ENCODE data around the gene UGT1A6. TPM values are rescaled to one million over a fixed set of nuclear protein-coding genes. Genes with fewer than 3 reads are reported as not detected.
"Not testable (repeated sequence)": the region's sequence is repeated elsewhere in the genome, so short reads cannot be mapped to it uniquely, and the experiment has no call there.

The UGT1A6 gene
- total RNA-seq, 1 donor from 2014 or later, result not detected

DNA sequence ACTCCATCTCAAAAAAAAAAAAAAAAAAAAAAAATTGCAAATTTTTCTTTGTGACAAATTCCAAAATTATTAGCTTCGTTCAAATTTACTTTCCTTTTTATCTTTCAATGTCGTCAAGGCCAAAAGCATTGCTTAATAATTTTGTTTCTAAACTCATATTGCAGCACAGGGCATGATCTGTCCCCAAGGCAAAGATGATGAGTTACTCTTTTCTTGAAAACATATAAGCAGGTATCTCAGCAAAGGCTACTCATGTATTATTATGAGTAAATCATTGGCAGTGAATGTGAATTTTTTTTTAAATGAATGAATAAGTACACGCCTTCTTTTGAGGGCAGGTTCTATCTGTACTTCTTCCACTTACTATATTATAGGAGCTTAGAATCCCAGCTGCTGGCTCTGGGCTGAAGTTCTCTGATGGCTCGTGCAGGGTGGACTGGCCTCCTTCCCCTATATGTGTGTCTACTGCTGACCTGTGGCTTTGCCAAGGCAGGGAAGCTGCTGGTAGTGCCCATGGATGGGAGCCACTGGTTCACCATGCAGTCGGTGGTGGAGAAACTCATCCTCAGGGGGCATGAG is 11.1 kb upstream of the UGT1A6 start, which contains the start of gene UGT1A7:
Gene UGT1A7 (plus strand): TSS at position 381 of the 579 bp plus-strand sequence. CDS start 37 bp downstream, at position 418.
- ATAC-seq (no peak), DNase-seq (ENCODE audit: missing footprints) (no peak)
- intact Hi-C loops (cut with DNase I), result no loop called here

DNA sequence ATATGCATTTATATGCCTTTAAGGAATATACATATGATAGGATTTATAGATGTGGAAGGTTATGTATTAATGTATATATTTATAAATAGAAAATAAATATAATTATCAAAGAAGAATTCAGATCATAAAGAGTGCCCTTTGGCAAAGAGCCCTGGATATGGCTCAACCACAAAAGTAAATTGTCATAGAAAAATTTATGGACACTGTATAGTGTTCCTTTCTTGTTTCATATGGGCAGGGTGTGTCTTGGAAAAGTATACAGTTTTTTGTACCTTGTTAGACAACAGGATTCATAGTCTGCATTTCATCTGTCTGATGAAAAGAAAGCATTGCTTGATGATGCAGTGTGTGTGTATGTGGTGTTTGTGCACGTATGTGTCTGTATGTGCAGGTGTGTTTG is 8.1 kb upstream of the UGT1A6 start:
- no peak for DNase-seq (ENCODE audit: missing footprints)
- intact Hi-C loops (cut with DNase I), result no loop called here
- ATAC-seq, result no peak

- DNase-seq (ENCODE audit: missing footprints) (no peak), ATAC-seq (no peak)
- intact Hi-C loops (cut with DNase I), result no loop called here
Measured at GRCh38 chr2:233686928-233687327, 5.8 kb upstream of the UGT1A6 start.

DNA sequence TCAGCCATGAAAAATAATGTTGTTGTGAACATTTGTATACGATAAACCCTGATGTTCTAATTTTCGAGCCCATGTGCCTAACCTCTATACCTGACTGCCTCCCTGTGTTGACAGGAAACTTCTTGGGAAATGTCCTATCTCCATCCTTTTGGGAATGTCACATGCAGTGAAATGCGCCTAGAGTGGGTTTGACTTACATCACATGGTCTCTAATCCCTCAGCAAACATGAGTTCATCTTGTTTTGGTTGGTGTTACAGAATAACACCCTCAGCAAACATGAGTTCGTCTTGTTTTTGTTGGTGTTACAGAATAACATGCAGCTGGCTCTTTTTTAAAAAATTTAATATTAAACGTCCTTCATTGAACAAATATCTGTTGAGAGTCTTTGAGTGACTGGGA is 4.3 kb upstream of the UGT1A6 start:
- ATAC-seq, result no peak
- intact Hi-C loops (cut with DNase I), result no loop called here
- DNase-seq (ENCODE audit: missing footprints), result no peak

DNA sequence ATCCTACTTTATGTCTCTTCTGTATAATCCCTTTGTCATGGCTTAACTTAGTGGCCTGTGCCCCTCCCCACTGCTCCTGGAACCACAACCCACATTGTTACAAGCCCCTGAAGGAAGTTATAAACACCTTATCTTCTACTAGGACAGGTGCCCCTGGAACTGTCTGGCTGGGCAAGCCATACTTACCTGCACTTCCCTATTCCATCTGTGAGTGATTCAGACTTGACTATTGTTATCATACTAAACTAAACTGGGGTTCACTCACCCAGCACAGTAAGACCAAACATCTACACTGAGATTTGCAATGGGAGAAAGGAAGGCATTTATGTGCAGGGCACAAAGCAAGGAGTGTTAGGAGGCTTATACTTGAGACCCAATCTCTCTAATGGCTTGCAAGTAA is 3.7 kb upstream of the UGT1A6 start:
- no peak for ATAC-seq
- intact Hi-C loops (cut with DNase I), result no loop called here
- DNase-seq (ENCODE audit: missing footprints), result no peak

DNA sequence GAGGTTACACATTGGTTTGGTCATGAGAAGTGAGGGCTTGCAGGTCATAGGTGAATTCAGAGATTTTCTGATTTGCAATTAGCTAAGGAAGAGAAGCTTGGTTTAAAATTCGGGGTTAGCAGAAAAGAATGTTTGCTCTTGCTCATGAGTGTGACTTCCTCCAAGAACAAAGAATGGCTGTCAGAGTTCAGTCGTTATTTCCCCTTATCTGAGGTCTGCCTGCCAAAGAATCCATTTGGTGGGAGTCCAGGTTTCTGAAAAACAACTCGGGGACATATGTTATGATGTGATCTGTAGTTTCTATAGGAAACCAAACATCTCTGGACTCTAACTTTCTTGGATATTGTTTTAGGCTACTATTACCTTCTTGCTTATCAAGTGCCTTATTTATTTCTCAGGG is 3.2 kb upstream of the UGT1A6 start:
- intact Hi-C loops (cut with DNase I), result no loop called here
- ATAC-seq (no peak), DNase-seq (ENCODE audit: missing footprints) (no peak)

GRCh38 chr2:233690444-233690843 is 2.2 kb upstream of the UGT1A6 start:
- no peak for ATAC-seq
- intact Hi-C loops (cut with DNase I), result no loop called here
- DNase-seq (ENCODE audit: missing footprints), result no peak

- no peak for DNase-seq (ENCODE audit: missing footprints)
- intact Hi-C loops (cut with DNase I), result no loop called here
- no peak for ATAC-seq
Measured at GRCh38 chr2:233691443-233692433, 952 bp upstream of the UGT1A6 start.

DNA sequence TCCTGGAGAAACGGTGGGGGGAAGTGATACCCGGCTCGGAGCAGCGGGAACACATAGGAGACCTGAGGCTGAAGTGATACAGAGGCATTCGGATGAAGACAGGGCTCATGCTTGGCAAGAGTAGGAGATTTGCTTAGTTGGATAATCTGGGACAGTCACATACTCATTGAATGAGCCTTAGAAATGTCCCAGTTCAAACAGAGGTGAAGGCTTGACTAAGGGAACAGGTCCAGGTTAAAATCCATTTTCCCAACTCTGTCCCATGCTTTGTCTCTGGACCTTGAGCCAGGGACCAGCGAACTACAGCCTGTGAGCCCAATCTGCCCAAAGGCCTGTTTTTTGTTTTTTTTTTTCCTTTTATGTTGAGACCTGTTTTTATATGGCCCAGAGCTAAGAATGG is 1.3 kb downstream of the UGT1A6 start:
- DNase-seq (ENCODE audit: missing footprints), result no peak
- intact Hi-C loops (cut with DNase I), result no loop called here
- no peak for ATAC-seq

GRCh38 chr2:233698740-233699139 is 6.0 kb downstream of the UGT1A6 start:
- ATAC-seq (no peak), DNase-seq (ENCODE audit: missing footprints) (no peak)
- intact Hi-C loops (cut with DNase I), result no loop called here

GRCh38 chr2:233699424-233700027 is 6.8 kb downstream of the UGT1A6 start:
- DNase-seq (ENCODE audit: missing footprints) (no peak), ATAC-seq (no peak)
- intact Hi-C loops (cut with DNase I), result no loop called here

DNA sequence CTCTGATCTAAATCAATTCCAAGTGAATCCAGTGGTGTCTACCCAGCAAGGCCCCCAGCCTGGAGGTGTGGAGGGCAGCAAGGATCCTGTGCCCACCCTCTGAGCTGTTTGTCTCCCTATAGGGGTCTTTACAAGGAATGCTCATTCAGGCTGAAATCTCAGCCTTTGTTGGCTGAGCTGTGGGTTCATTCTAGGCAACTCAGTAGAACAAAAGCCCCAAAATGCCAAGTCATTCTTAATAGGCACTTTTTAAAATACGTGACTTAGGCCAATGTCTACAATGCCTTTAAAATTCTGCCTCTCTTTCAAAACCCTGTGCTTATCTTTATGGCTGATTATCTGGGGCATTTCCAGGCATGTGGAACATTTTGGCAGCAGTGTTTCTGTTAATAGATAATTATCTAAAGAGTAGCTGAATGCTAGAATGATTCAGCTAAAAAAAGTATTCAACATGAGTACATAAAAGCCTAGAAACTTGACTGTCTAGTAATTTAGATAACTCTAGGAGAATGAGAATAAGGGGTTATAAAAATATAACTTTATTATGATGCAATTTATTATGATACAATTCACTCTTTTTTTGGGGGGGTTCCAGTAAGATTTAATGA is 7.4 kb downstream of the UGT1A6 start:
- no peak for ATAC-seq
- intact Hi-C loops (cut with DNase I), result no loop called here
- no peak for DNase-seq (ENCODE audit: missing footprints)

GRCh38 chr2:233700842-233701241 is 8.2 kb downstream of the UGT1A6 start:
- DNase-seq (ENCODE audit: missing footprints); ATAC-seq; intact Hi-C loops (cut with DNase I): not testable (repeated sequence)

DNA sequence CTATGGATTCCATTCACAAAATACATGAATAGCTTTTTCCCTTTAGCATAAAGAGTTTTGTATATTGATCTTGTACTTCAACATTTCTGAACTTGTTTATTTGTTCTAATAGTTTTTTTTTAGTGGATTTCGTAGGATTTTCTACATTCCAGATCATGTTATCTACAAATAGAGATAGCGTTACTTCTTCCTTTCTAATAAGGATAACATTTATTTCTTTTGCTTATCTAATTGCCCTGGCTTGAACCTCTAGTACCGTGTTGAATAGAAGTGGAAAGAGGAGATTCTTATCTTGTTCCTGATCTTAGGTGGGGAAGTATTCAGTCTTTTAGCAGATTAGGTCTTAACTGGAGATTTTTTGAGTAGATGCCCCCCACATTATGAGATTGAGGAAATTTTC is 9.5 kb downstream of the UGT1A6 start:
- no peak for DNase-seq (ENCODE audit: missing footprints)
- intact Hi-C loops (cut with DNase I), result no loop called here
- no peak for ATAC-seq

DNA sequence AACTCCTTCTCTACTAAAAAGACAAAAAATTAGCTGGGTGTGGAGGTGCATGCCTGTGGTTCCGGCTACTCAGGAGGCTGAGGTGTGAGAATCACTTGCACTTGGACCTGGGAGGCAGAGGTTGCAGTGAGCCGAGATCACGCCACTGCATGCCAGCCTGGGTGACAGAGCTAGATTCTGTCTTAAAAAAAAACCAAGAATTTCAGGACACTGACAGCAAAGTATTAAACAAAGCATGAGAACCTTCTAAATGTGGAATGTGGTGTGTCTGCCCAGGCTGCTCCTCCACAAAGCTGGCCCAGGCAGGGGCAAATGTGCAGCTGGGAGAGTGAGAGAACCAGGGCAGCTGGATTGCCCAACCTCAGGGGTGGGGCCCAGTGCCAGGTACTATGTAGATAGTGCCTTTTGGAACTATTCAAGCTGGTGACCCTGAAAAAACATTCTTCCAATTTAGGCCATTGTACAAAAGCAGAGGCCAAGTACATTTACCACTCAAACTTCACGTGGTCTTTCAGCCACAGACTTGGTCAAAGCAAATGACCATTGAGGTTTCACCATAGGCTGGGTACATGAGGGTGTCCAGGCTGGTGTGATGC is 13.3 kb downstream of the UGT1A6 start:
- DNase-seq (ENCODE audit: missing footprints), result no peak
- no peak for ATAC-seq
- intact Hi-C loops (cut with DNase I), result no loop called here

DNA sequence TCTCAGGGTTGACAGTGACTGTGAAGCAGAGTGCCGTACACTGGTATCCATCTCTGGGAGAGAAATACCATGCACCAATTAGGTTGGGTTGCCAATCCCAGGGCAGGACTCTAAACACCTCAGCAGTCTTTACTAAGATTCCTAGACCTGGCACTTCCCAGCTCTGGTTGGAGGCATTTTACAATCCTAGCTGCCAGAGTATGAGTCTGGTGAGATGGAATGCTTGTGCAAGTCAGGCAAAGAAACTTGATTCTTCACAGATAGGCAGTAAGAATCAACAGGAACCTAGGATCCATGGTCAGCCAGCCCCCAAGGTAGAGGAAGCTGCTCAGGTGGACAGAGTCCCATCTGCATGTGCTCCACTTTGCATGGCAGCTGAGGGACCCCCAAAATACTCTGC is 14.0 kb downstream of the UGT1A6 start:
- intact Hi-C loops (cut with DNase I), result no loop called here
- DNase-seq (ENCODE audit: missing footprints), result no peak
- no peak for ATAC-seq

GRCh38 chr2:233707940-233708644 is 15.4 kb downstream of the UGT1A6 start:
- intact Hi-C loops (cut with DNase I), result no loop called here
- DNase-seq (ENCODE audit: missing footprints) (no peak), ATAC-seq (no peak)

DNA sequence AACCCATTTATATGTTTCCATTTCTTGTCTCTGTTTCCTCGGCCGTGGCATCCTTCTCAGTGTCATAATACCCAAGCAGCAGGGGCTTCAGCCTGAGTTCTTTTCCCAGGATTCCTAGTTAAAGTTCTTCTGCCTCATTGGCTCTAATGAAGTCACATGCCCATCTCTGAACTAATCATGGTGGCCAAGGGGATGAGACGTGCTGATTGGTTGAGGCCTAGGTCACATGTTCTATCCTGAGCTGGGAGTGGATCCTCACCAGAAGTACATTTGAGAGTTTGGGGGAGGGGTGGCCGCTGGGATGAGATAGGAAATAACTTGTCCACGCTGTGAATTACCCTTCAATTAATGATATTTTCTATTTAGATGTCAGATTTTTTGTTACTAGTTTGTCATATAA is 16.3 kb downstream of the UGT1A6 start:
- DNase-seq (ENCODE audit: missing footprints) (no peak), ATAC-seq (no peak)
- intact Hi-C loops (cut with DNase I), result no loop called here

Data from Right ventricle myocardium inferior (tissue), 1 donor.